ENCODE measurements around the gene LCMT1. TPM values are rescaled to one million over a fixed set of nuclear protein-coding genes. Genes with fewer than 3 reads are reported as not detected.
"Not testable (repeated sequence)": the region's sequence is repeated elsewhere in the genome, so short reads cannot be mapped to it uniquely, and the experiment has no call there.

Gene LCMT1
- total RNA-seq, result 24.2 TPM

DNA sequence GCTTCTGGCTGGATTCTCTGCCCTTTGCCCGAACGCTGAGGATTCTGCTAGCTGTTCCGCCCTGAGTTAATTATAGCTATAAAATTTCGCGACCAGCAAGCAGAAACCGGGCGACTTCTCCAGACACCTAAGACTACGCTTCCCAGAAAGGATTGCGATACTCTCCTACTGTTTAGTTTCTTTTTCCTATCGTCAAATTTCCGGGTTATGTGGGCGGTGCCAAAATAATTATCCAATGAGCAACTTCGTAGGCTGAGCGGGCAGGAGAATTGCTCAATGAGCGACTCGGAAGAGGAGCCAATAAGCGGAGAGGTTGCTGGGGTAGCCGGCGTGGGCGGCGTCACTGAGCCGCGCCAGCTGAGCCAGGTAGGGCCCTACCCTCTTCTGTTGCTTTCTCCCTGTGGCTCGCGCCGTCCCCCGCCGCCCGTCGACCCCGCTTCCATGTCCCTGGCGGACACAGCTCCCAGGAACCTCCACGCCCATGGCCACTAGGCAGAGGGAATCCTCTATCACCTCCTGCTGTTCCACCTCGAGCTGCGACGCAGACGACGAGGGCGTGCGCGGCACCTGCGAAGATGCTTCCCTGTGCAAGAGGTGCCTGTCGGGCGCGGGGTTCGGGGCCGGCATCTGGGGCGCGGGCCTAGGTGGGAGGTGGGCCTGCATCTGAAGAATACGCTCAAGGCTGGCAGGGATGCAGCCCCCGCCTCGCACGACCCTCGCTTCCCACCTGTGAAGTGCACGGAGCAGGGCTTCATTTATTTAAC, at the start of gene LCMT1:
Gene LCMT1 (plus strand): TSS at position 340 of the 764 bp plus-strand sequence. CDS start 142 bp downstream, at position 482.
- H3K9me3 ChIP-seq (ENCODE audit: low read depth, low read length), result no peaks in the 10 kb centered on the region
- peak within 1 kb of the TSS; percentile 49 for H3K4me3 ChIP-seq (ENCODE audit: low read length)
- peaks cover 39% of the 10 kb centered on the region for H3K4me1 ChIP-seq (ENCODE audit: insufficient read depth, low read length)

DNA sequence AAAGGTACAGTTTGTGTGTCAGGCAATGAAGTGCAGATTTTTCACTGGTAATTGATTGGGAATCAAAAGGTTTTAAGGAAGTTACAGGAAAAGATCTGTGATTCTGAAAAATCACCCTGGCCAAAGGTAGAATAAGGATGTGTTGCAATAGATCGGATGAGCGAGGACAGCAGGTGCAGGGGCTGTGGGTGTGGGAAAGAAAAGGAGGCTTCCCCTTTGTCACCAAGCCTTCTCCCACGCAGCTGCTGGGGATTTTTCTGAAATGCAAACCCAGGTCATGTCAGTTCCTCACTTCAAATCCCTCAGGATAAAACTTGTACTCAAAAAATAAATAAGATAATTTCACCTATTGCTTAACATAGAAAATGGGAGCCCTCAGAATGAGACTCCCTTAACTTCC, 48.4 kb upstream of the LCMT1 start:
- Histone ChIP-seq H3K4me1 (ENCODE audit: insufficient read depth, low read length) (peaks cover 65% of the 10 kb centered on the region), H3K4me3 (ENCODE audit: low read length) (no peak overlapping the region), H3K9me3 (ENCODE audit: low read depth, low read length) (no peaks in the 10 kb centered on the region), H3K27me3 (ENCODE audit: insufficient read depth, low read length) (no peaks in the 10 kb centered on the region)

More for the DNA sequence above, at the start of gene LCMT1:
- H3K27me3 ChIP-seq (ENCODE audit: insufficient read depth, low read length), result no peaks in the 10 kb centered on the region

DNA sequence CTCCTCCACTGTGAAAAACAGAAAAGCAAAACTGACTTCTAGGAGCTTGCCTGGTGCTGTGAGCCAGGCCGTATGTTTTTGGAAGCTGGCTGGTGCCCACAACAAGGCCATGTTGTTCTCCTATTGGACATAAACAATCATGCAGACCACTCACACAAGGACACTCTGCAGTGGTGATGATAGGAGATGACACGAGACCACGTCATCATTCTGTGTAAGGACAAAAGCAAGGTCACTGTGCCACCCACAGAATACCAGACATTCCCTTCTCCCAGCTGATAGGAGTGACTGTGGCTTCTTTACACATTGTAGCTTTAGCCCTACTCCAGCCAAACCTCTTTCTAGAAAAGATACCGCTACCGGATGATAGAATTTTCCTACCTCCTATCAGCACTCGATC, 47.7 kb upstream of the LCMT1 start:
- Histone ChIP-seq H3K4me1 (ENCODE audit: insufficient read depth, low read length) (peaks cover 65% of the 10 kb centered on the region), H3K9me3 (ENCODE audit: low read depth, low read length) (no peaks in the 10 kb centered on the region), H3K4me3 (ENCODE audit: low read length) (no peak overlapping the region), H3K27me3 (ENCODE audit: insufficient read depth, low read length) (no peaks in the 10 kb centered on the region)

DNA sequence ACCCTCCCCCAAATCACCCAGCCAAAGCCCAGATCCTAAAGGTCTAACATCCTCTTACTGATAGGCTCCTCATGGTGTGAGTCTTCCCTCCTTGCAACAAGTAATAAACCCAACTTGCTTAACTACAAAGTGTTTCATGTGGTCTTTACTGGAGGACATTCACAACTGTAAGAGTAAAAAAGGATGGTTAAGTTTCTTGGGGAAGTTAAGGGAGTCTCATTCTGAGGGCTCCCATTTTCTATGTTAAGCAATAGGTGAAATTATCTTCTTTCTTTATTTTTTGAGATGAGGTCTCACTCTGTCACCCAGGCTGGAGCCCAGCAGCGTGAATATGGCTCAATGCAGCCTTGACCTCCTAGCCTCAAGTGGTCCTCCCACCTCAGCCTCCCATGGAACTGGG, 47.3 kb upstream of the LCMT1 start:
- H3K9me3 ChIP-seq (ENCODE audit: low read depth, low read length); H3K27me3 ChIP-seq (ENCODE audit: insufficient read depth, low read length); H3K4me3 ChIP-seq (ENCODE audit: low read length): not testable (repeated sequence)
- peaks cover 65% of the 10 kb centered on the region for H3K4me1 ChIP-seq (ENCODE audit: insufficient read depth, low read length)

DNA sequence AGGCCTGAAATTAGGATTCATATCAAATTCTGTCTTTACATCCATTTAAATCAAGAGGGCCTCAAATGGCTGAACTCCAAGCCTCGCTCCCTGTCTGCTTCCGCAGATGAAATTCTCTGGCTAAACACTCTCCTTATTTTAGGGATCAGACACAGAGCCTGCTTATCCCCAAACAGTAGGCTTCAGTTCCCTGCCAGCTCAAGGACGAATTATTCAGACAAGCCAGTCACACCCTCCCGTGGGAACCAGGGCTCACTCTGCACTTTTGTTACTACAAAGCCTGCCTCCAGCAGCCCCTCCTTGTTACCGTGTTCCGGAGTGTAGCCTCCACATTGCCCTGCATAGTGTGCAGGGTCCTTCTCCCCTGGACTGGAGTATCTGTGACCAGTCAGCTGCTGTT, 46.6 kb upstream of the LCMT1 start:
- Histone ChIP-seq H3K4me3 (ENCODE audit: low read length) (no peak overlapping the region), H3K4me1 (ENCODE audit: insufficient read depth, low read length) (peaks cover 64% of the 10 kb centered on the region), H3K27me3 (ENCODE audit: insufficient read depth, low read length) (no peaks in the 10 kb centered on the region), H3K9me3 (ENCODE audit: low read depth, low read length) (no peaks in the 10 kb centered on the region)

DNA sequence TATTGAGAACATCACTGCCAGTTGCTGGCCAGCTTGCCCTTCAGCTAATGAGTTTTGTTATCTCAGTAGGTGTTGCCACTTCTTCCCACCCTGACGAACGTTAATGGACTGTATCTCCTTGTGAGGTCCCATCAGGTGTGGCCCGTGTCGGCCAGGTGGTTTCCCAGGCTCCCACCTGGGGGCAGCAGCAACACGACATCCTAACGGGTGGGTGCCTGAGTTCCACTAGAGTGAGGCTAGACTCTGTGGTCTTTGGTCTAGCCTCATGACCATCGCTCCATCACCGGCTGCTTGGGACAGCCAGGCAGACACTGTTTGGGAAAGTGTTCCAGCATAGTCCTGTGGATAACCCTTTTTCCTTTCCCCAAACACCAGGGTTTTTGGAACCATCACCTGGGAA, 45.6 kb upstream of the LCMT1 start:
- Histone ChIP-seq H3K27me3 (ENCODE audit: insufficient read depth, low read length) (no peaks in the 10 kb centered on the region), H3K4me1 (ENCODE audit: insufficient read depth, low read length) (peaks cover 54% of the 10 kb centered on the region), H3K9me3 (ENCODE audit: low read depth, low read length) (no peaks in the 10 kb centered on the region), H3K4me3 (ENCODE audit: low read length) (no peak overlapping the region)

DNA sequence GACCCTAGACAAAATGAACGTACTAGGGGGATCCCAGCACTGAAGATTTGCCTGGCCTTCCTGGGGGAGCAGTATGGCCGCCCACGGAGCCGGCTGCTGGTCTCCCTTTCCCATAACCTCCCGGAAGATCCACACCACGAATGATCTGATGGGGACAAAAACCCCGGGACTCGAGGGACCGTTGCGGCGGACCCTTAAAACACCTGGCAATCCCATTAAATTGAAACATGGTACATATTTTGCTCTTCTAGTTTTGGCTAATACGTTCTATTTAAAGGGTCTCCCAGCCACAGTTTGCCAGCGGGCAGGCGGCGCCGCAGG, 45.2 kb upstream of the LCMT1 start:
- H3K4me3 ChIP-seq (ENCODE audit: low read length), result no peak overlapping the region
- H3K4me1 ChIP-seq (ENCODE audit: insufficient read depth, low read length), result peaks cover 49% of the 10 kb centered on the region
- no peaks in the 10 kb centered on the region for H3K27me3 ChIP-seq (ENCODE audit: insufficient read depth, low read length)
- H3K9me3 ChIP-seq (ENCODE audit: low read depth, low read length), result no peaks in the 10 kb centered on the region

DNA sequence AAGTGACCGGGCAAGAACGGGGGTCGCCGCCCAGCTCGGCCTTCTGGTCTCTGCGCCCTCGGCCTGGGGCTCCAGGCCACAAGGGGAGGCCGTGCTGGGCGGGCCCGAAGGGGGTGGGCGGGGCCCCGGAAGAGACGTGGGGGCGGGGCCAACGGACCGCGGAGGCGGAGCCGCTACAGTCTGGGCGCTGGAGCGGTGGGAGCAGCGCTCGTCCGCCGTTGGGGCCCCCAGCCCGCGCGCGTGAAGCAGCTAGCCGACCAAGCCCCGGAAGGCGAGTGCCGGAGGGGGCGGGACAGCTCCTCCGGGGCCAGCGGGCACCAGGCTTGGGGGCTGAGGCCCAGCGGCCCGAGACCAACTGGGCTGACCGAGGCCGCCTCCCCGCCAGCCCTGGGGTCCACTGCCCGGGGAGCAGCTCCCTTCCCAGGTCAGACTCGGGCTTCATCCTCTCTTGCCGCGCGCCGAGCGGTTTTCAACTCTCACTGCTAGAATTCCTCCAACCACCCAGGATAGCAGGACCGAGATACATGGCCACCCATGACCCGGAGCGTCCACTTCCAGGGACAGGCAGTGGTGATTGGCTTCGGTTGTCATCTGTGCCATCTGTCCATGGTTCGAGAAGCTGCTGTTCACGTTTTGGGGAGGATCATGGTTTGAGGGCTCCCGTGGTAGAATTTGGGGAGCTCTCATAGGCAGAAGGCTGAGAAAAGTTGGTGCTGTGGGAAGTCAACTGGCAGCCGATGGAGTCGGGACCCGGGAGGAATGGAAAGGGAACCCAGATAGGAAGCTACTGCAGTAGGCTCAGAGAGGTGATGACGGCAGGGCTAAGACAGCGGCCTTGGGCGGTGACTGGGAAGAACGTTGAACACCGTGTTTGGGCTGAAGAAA, 44.6 kb upstream of the LCMT1 start:
- Histone ChIP-seq H3K4me1 (ENCODE audit: insufficient read depth, low read length) (peaks cover 43% of the 10 kb centered on the region), H3K27me3 (ENCODE audit: insufficient read depth, low read length) (no peaks in the 10 kb centered on the region), H3K9me3 (ENCODE audit: low read depth, low read length) (no peaks in the 10 kb centered on the region), H3K4me3 (ENCODE audit: low read length) (peak overlapping the region; percentile 62)

DNA sequence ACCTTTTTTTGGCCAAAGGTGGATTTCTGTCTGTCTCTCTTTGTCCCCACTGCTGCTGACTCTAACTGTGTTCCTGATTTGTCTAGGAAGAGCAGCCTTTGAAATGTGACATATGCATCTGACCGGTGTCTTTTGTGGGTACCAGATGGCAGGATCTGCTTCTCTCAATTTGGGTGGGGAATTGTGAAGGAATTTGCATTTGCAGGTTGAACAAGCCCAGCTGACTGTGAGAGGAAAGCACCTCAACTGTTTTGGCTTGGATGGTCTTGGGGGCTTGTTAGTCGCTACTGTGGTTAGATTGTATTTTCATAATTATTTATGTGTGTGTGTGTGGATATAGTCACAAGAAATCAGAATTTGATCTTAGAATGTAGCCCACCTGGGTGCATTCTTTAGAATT, 37.7 kb upstream of the LCMT1 start:
- H3K4me3 ChIP-seq (ENCODE audit: low read length), result no peak overlapping the region
- peaks cover 5% of the 10 kb centered on the region for H3K4me1 ChIP-seq (ENCODE audit: insufficient read depth, low read length)
- H3K9me3 ChIP-seq (ENCODE audit: low read depth, low read length), result no peaks in the 10 kb centered on the region
- H3K27me3 ChIP-seq (ENCODE audit: insufficient read depth, low read length), result no peaks in the 10 kb centered on the region

DNA sequence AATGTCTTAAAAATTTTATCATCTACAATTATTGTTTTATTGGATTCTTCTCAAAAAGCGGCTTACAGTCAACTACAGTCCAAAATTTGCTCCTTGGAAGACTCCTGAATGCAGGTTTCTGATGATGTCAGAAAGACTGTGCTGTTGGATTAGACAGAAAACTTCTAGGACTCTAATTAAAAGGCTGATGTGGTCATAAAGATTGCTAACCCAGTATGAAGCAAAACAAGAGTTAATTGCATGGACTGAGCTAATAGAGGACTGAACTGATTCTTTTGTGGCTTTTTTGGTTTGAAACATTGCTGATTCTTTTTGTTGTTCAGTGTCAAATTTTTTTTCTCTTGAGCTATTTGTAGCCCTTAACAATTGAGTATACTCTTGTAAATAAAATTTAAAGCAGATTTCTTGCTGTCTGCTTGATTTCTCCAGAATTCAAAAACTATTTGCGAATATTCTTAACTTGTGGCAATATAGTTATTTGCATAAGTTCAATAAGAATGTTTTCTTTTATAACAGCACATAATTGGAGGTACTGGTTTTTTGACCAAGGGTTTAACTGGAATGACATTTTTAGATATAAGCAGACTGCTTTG, 33.1 kb upstream of the LCMT1 start:
- no peak overlapping the region for H3K4me3 ChIP-seq (ENCODE audit: low read length)
- peaks cover 3% of the 10 kb centered on the region for H3K4me1 ChIP-seq (ENCODE audit: insufficient read depth, low read length)
- no peaks in the 10 kb centered on the region for H3K27me3 ChIP-seq (ENCODE audit: insufficient read depth, low read length)
- no peaks in the 10 kb centered on the region for H3K9me3 ChIP-seq (ENCODE audit: low read depth, low read length)

DNA sequence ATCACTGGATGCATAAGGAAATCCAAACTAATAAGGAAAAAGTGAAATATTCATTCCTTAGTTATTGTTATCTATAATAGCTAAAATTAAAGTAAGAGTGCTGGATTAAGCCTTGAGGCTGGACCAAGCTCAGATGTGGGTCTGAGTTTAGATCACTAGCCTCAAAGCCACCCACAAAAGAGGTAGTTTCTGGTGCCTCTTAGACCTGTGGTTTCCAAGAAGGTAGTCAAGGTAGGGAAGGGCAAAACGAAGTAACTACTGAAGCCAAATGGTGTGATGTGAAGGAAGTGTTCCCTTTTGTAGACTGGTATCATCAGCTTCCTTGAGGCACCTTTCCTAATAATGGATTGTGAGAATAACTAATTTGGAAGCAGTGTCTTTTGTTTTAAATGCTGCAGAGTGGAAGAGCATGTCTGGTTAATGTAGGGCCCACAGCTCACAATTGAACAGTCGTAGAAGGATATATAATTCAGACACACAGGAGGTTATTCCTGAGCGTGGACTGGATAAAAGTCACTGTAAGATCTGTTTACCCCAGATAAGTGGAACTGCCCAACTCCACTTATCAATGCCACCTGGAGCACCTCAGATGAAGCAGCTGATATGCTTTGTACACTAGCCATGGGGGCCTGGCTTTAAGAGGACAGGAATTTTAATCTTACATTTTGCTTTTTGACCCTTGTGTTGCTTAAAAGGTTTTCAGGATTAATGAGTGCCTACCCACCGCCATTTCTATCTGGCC, 31.7 kb upstream of the LCMT1 start:
- Histone ChIP-seq H3K4me3 (ENCODE audit: low read length) (no peak overlapping the region), H3K9me3 (ENCODE audit: low read depth, low read length) (no peaks in the 10 kb centered on the region), H3K27me3 (ENCODE audit: insufficient read depth, low read length) (no peaks in the 10 kb centered on the region), H3K4me1 (ENCODE audit: insufficient read depth, low read length) (no peaks in the 10 kb centered on the region)

DNA sequence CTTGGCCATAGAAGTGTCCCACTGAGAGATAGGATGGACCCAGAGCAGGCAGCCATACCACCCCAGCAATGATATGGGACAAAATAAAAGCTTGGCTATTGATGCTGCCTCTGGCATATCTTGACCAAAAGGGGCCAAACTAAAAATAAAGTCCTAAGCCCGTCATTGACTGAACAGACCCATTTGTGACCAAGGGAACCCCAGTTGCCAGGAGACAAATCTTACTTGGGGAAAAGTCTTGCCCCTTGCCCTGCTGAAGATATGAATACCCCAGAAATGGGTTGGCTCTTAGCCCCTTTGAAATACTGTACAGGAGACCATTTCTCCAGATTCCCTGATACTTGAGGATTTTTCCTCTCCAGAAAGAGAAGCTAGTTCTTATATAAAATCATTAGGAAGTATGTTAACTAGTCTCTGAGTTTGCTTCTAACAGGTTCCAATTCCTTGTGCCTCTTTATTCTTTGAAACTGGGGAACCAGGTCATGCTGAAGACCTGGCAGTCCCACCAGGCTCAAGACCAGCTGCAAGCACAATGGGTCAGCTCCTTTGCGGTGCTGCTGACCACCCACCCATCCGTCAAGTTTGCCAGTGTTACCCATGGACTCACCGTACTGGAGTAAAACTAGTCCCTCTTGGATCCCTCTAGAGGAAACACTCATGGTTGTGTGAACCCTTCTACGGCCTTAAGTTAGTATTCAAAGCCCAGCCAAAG, 31.0 kb upstream of the LCMT1 start:
- H3K27me3 ChIP-seq (ENCODE audit: insufficient read depth, low read length), result no peaks in the 10 kb centered on the region
- no peaks in the 10 kb centered on the region for H3K9me3 ChIP-seq (ENCODE audit: low read depth, low read length)
- no peaks in the 10 kb centered on the region for H3K4me1 ChIP-seq (ENCODE audit: insufficient read depth, low read length)
- H3K4me3 ChIP-seq (ENCODE audit: low read length), result no peak overlapping the region

DNA sequence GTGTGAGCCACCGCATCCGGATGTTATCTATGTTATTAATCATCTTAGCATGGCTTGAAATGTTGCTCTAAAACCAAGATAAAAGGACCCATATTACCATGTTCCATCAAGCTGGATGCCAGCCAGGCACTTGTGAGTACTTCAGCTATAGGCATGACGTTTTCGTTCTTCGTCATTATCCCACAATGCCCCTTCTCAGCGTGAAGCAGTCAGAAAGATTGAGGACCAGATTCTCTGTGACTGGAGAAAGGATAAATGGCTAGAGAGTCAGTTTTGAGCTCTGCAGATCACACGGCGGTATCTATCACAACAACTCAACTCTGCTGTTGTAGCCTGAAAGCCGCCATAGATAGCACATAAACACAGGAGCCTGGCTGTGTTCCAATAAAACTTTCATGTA, 29.8 kb upstream of the LCMT1 start:
- no peaks in the 10 kb centered on the region for H3K9me3 ChIP-seq (ENCODE audit: low read depth, low read length)
- no peaks in the 10 kb centered on the region for H3K4me1 ChIP-seq (ENCODE audit: insufficient read depth, low read length)
- H3K27me3 ChIP-seq (ENCODE audit: insufficient read depth, low read length), result no peaks in the 10 kb centered on the region
- H3K4me3 ChIP-seq (ENCODE audit: low read length), result no peak overlapping the region

DNA sequence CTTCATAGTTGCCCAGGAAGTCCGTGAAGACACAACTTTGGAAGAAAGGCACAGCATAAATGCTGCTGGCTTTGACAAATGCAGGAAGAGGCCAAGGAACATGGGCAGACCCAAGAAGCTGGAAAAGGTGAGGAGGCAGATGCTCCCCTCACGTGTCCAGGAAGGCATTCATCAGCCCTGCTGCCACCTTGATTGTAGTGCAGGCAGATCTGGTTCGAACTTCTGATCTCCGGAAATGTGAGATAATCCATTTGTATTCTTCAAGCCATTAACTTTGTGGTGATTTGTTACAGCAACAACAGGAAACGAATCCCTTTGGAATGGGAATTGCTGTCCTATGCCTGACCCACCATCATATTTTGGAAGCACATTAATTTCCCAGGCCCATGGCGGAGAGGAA, 28.5 kb upstream of the LCMT1 start:
- Histone ChIP-seq H3K4me3 (ENCODE audit: low read length) (no peak overlapping the region), H3K9me3 (ENCODE audit: low read depth, low read length) (no peaks in the 10 kb centered on the region), H3K27me3 (ENCODE audit: insufficient read depth, low read length) (no peaks in the 10 kb centered on the region), H3K4me1 (ENCODE audit: insufficient read depth, low read length) (no peaks in the 10 kb centered on the region)
